ENCODE results near the gene CTSD.

Gene CTSD

GRCh38 chr11:1778141-1778911 is 14.6 kb upstream of the CTSD start:
- TF ChIP-seq CTCF (IDR thresholded peaks at IDR 0.05; ENCODE audit: extremely low read depth, insufficient read depth, missing control alignments) = no peak
- DNase-seq (ENCODE audit: low spot score) = no peak
- in situ Hi-C loops (cut with MboI; ENCODE audit: low pct_unique_long_range_greater_than_20kb, low sequenced_read_pairs, unreplicated experiment) = no loop called here

GRCh38 chr11:1777737-1778136 is 14.0 kb upstream of the CTSD start:
- no peak for TF ChIP-seq CTCF (IDR thresholded peaks at IDR 0.05; ENCODE audit: extremely low read depth, insufficient read depth, missing control alignments)
- DNase-seq (ENCODE audit: low spot score) = no peak
- in situ Hi-C loops (cut with MboI; ENCODE audit: low pct_unique_long_range_greater_than_20kb, low sequenced_read_pairs, unreplicated experiment) = no loop called here

- in situ Hi-C loops (cut with MboI; ENCODE audit: low pct_unique_long_range_greater_than_20kb, low sequenced_read_pairs, unreplicated experiment) = no loop called here
- DNase-seq (ENCODE audit: low spot score) = no peak
- no peak for TF ChIP-seq CTCF (IDR thresholded peaks at IDR 0.05; ENCODE audit: extremely low read depth, insufficient read depth, missing control alignments)
Measured at GRCh38 chr11:1776944-1777715, 13.4 kb upstream of the CTSD start.

- DNase-seq (ENCODE audit: low spot score) = no peak
- no peak for TF ChIP-seq CTCF (IDR thresholded peaks at IDR 0.05; ENCODE audit: extremely low read depth, insufficient read depth, missing control alignments)
- in situ Hi-C loops (cut with MboI; ENCODE audit: low pct_unique_long_range_greater_than_20kb, low sequenced_read_pairs, unreplicated experiment) = no loop called here
Measured at GRCh38 chr11:1776331-1776851, 12.7 kb upstream of the CTSD start.

- DNase-seq (ENCODE audit: low spot score) = no peak
- in situ Hi-C loops (cut with MboI; ENCODE audit: low pct_unique_long_range_greater_than_20kb, low sequenced_read_pairs, unreplicated experiment) = no loop called here
- TF ChIP-seq CTCF (IDR thresholded peaks at IDR 0.05; ENCODE audit: extremely low read depth, insufficient read depth, missing control alignments) = no peak
Measured at GRCh38 chr11:1774886-1775285, 11.2 kb upstream of the CTSD start.

- in situ Hi-C loops (cut with MboI; ENCODE audit: low pct_unique_long_range_greater_than_20kb, low sequenced_read_pairs, unreplicated experiment) = no loop called here
- no peak for DNase-seq (ENCODE audit: low spot score)
- no peak for TF ChIP-seq CTCF (IDR thresholded peaks at IDR 0.05; ENCODE audit: extremely low read depth, insufficient read depth, missing control alignments)
Measured at GRCh38 chr11:1773994-1774550, 10.3 kb upstream of the CTSD start.
